Stimulated activated CD4-positive, alpha-beta T cell treated with anti-CD3 and anti-CD28 coated beads, Interleukin-4, amount 100 ng/mL, for 1 hour (primary cell): ENCODE results near the gene ACSF2.
"Not testable (repeated sequence)": the region's sequence is repeated elsewhere in the genome, so short reads cannot be mapped to it uniquely, and the experiment has no call there.

Experiments used
- DNase-seq: peaks from one replicate; pipeline ENCODE4 v3.0.0-alpha.2; 2020

ACSF2 gene, protein sequence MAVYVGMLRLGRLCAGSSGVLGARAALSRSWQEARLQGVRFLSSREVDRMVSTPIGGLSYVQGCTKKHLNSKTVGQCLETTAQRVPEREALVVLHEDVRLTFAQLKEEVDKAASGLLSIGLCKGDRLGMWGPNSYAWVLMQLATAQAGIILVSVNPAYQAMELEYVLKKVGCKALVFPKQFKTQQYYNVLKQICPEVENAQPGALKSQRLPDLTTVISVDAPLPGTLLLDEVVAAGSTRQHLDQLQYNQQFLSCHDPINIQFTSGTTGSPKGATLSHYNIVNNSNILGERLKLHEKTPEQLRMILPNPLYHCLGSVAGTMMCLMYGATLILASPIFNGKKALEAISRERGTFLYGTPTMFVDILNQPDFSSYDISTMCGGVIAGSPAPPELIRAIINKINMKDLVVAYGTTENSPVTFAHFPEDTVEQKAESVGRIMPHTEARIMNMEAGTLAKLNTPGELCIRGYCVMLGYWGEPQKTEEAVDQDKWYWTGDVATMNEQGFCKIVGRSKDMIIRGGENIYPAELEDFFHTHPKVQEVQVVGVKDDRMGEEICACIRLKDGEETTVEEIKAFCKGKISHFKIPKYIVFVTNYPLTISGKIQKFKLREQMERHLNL

DNA sequence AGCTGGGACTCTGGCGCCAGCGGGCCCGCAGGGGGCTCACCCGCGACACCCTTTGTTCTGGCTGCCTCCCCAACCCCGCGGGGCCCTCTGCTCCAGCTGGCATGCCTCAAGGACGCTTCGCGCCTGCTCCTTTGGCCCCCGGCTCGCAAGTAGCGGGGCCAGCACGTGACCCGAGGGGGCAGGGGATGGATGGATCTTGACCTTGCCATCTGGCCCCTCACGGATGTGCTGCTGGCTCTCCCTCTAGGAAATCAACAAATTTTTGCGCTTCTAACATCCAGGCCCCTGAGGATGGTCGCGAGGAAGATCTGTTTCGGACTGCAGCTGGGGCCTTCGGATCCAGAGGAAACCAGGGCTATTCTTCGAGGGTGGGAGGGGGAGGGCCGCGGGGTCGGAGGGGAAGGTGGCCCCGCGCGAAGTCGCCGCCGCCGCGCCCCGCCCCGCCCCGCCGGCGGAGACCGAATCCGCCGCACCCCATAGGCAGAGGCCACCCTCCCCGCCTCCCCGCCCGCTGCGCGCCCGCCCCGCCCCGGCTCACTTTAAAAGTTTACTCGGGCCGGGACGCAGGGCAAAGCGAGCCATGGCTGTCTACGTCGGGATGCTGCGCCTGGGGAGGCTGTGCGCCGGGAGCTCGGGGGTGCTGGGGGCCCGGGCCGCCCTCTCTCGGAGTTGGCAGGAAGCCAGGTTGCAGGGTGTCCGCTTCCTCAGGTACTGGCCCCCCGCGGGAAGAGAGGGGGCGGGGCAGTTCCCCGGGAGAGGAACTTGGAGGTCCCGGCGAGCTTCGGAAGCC is at the start of gene ACSF2:
ACSF2 (plus strand) TSS at position 537 of the 790 bp plus-strand sequence; CDS start at position 581, 44 bp downstream.
- peak; percentile 75 for DNase-seq

DNA sequence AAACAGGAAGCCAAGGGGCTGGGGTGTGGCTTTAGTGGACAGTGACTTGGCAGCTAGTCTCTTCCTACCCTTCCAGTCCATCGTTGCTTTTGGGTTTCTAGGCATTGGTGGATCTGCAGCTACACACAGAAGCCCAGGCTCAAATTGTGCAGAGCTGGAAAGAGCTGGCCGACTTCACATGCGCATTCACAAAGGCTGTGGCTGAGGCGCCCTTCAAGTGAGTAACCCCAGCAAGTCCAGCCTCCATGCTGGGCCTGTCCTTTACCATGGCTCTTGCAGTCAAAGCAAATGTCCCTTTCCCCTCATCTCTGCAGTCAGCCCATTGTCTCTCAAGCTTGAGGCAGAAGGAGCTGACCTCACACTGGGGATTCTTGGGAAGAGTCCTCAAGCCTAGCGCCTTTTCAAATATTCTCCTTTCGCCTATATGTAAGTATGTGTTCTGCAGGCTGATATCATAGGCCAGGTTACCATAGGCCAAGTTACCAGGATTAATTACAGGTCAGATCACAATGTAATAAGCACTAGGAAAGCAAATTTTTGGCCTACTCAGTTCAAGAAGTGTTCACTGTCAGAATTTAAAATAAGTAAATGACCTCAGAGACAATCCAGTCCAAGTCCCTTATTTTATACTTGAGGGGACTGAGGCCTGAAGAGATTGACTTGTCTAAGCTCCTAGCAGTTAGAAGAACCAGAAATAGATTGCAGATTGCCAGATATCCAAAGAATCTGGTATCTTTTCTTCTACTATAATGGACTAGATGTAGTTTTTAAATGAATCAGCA is 46.5 kb upstream of the ACSF2 start:
- no peak for DNase-seq

DNA sequence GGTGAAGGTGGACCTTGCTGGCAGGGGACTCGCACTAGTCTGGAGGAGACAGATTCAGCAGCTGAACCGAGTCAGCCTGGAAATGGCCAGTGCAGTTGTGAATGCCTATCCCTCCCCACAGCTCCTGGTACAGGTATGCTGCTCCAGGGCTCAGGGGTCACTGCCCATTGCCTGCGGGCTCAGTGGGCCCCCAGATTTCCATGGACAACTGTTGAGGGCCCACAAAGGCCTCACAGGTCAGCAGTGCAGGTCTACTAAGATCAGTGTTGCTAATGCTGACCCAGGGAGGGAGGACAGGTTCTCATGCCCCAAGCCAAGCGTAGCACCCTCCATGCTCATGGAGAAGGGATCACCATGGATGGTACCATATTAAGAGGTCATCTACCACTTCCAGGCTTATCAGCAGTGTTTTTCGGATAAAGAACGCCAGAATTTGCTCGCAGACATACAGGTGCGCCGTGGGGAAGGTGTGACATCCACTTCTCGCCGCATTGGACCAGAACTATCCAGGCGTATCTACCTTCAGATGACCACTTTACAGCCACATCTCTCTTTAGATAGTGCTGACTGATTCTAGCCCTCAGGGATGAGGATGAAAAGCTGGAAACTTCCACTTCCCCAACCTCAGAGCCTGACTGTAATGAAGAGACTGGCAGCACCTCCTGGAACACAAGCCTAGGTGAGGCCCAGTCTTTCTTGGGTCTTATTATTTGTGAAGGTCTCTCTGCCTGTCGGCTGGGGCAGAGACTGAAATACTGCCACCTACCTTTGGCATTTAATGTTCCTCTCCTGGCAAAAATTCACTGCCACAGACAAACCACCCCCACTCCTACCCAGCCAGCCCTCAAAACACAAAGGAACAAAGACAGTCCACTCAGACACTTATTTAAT is 45.4 kb upstream of the ACSF2 start:
- no peak for DNase-seq

DNA sequence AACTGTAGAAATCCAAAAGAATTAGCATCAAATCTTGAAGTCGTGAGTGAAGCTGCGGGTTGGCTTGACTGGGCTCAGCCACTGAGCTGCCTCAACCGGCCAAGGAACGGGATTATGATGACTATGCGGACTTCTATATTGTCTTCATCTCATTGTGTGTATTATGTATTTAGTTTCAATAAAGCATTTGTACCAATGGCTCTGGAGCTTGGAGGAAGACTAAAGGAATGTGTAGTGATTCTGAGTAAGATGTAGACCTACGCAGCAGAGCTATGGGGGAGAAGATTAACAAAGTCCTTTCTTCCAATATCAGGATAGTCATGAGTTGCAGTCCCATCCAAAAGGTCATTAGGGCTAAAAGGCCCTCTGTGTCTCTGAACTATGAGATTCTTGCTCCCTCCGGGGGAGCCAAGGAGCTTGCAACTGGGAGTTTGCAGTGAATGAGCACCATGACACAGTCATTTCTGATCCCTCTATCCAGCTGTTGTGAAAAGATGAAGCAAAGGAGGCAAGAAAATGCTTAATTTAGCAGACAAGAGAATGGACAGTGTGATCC is 44.7 kb upstream of the ACSF2 start:
- no peak for DNase-seq

DNA sequence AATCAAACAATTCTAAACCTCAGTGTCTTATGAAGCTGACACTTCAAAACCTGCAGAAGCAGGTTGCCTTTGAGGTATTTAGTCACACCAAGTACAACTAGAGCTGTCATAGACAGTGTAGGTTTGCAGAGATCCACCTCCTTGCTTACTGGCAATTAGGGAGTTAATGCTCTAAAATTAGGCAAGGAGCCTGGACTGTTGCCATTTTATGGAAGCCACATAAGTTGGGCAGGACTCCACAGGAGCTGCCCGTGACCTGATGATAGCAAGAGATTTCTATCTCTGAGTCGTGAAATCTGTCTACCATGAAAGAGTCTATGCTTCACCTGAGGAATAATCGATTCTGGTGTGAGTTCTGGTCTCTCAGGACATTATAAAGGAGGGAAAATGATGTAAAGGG is 44.1 kb upstream of the ACSF2 start:
- no peak for DNase-seq

DNA sequence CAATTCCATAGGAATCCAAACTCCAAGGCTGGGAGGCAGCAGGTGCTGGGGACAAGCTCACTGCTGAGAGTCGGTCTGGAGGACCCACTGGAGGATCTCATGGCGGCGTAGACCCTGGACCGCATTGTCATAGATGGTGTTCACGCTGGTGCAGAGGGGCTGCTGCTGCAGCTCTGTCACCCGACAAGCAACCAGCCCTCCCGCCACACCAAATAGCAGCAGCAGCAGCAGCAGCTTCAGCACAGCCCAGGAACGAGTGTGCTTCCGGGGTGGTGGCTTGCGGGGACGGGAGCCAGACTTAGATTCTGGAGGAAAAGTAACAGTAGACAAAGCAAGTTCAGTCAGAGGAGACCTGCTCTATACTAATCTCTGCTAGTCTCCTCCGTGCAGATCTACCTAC is 43.1 kb upstream of the ACSF2 start:
- DNase-seq = no peak

DNA sequence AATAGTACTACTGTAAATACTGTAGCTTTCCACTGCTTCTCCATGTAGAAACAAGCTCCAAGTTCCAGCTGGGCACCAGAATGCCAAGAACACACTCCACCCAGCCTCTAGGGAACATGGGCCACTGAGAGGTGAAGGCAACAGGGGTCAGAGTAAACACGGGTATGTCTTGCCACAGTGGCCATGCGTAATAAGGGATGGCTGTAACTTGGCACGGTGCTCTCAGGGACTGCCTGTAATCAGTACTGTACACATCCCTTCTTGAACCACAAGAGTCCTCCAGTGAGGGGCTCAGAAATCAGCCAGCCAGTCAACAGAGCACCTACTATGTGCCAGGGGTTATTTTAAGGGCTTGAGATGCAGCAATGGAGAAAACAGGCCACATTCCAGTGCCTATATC is 39.5 kb upstream of the ACSF2 start:
- no peak for DNase-seq

DNA sequence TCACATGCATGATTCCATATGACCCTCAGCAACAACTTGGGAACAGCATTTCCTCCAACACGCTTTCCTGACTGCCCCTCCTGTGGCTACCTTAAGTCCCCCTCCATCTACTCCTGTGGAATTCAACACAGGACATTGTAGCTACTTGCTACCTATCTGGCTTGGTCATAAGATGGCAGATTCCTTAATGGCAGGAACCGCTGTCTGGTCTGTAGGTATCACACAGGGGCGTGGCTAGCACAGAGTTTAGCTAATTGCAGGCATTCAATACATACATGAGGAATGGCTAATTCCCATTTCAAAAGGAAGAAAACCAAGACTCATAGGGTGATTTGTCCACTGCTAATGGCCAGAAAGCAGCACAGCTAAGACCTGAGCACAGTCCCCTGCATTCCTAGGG is 37.3 kb upstream of the ACSF2 start:
- no peak for DNase-seq

DNA sequence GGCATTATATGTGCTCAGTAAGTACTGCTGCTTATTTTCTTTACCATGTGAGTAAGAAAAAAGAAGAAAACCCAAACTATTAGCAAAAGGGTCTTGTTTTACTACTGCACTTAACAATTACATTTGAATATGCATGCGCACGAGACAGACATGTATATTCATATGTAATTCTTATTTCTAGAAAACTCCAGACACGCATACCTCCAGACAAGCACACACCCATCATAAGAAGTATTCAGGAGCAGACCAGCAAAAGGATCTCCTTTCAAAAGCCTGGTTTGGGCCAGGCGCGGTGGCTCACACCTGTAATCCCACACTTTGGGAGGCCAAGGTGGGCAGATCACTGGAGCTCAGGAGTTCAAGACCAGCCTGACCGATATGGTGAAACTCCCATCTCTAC is 36.5 kb upstream of the ACSF2 start:
- DNase-seq = no peak

DNA sequence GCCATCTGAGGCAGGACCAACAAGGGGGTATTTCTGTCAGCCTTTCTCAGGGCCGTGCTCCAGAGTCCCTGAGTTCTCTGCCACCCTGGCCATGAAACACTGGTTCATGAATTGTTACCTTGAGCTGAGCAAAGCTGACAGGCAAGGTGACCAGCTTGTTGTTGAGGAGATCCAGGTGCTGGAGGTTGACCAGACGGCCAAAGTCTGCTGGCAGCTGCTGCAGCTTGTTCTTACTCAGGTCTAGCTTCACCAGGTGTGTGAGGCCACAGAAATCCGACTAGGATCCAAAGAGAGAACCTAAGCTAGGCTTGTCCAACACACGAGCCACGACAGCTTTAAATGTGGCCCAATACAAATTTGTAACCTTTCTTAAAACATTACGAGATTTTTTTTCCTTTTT is 33.4 kb upstream of the ACSF2 start:
- DNase-seq = no peak

DNA sequence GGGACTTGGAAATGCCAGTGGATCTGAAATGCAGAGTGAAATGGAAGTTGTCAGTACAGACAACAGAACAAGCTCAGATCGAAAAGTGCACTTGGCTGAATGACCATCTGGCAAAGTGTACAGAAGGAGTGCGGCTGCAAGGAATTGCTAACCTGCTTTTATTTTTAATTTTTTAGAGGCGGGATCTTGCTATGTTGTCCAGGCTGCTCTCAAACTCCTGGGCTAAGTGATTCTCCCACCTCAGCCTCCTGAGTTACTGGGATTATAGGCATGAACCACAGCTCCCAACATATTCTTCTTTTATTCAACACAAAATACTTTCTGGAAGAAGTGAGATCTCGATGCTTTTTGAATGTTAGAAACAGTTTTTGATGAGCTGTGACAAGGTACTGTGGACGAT is 32.3 kb upstream of the ACSF2 start:
- no peak for DNase-seq

DNA sequence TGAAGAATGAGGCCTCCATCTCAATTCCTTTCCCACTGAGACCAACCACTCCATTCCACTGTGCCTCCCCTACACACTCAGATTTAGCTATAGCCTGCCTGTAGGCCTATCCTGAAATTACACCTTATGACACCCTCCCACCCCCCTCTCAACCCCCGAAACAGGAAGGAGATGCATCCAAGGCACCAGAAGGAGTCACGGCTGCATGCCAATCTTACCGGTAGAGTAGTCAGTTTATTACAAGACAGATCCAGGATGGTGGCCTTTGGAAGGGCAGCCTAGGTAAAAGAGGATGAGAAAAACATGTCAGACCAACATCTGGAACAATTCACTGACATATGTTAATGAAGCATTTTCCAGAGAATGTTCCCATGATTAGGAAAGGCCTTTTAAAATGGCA is 31.3 kb upstream of the ACSF2 start:
- no peak for DNase-seq

DNA sequence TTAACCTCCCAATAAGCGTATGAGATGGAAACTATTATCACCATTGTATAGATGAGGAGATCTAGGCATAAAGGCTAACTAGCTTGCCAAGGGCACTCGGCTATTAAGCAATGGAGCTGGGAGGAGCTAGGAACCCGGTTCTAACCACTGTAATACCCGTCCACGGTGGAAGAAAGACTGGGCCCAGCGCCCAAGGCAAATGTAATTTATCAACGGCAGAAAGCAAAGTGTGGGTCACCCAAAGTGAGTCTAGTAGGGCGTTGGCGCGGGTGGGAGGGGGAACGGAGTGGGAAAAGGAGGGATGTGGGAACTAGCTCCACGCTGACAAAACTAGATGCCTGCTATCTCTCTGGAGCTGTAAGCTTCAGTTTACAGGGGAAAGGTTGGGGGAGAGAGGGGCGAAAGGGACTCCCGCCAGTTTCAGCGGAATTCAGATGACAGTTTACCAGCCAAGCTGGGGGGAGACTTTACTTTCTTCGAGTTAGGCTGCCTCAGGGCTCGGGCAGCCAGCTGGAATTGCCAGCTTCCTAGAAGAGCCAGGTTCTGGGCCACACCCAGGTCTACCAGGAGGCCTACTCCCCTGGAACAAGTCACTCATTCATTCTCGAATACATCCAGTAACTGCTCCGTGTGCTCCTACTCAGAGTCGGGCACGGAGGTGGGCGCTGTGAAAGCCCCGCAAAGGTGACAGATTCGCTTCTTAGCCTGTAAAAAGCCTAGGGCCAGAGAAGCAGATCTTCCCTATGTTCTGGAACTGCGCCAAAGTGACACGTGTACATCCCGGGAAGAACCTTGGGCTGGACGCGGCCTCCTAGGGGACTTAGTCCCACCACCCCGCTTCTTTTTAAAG is 29.5 kb upstream of the ACSF2 start:
- peak; percentile 28 for DNase-seq

DNA sequence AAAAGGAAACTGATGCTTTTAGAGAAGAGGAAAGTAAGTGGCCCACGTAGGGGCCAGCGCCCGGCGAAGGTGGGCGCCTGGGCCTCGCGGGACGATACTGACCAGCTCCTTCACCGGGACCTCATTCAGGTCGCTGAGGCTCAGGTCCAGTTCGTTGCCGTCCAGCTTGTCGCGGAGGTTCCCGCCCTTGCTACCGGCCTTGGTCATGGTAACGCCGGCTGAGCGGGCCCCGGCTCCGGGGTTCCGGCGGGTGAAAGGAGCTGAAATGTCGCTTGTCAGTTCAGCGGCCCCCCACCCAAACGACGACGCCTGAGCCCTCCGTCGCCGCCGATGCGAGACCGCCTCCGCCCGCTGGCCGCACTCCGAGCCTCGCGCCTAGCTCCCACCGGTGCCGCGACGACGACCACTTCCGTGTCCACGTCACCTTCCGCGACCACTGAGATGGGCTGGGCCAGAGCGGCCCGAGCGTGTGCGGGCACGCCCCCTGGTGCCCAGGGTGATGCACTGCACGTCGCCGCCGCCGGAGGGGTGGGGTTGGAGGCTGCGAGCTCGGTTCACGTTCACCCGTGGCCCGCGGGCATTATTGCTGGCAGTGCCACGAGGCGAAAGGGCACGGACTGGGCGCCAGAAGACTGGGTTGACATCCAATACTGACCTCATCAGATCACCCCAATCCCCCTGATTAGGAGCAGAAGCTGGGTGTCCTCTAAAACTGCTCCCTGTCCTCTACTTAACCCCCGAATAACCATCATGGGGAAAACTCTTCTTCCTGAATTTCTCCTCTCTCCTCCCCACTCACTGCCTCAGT is 28.7 kb upstream of the ACSF2 start, which contains the start of gene LRRC59:
LRRC59 (minus strand) TSS at position 413 of the 808 bp plus-strand sequence; CDS start at position 207, 206 bp downstream.
- DNase-seq = peak; percentile 92

DNA sequence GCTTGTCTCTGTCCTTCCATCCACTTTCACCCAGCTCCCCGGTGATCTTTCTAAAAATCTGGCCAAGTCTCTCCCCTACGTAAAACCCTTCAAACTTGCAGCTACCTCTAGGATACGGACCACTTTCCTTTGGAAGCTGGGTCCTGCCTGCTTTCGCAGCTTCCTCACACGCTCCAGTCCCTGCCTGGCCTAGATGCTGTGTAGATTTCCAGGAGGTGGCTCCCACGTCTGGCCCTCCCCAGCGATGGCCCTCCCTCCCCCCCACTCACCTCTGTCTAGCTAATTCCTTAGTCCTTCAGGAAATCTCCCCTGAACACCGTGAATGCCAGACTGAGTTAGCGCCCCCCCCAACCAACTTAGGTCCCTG is 28.1 kb upstream of the ACSF2 start:
- DNase-seq = no peak

DNA sequence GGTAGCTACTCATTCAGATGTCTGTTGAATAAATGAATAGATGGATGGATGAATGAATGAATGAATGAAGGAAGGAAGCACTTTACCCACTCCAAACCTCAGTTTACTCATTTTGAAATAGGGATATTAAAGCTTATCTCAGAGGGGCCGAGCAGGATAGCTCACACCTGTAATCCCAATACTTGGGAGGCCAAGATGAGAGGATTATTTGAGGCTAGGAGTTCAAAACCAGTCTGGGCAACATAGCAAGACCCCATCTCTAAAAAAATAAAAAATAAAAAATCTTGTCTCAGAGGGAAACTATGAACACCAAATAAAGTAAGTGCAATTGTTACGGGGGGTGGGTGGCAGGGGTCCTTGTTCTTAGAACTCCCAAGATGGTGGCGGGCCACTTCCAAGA is 27.3 kb upstream of the ACSF2 start:
- DNase-seq = not testable (repeated sequence)

DNA sequence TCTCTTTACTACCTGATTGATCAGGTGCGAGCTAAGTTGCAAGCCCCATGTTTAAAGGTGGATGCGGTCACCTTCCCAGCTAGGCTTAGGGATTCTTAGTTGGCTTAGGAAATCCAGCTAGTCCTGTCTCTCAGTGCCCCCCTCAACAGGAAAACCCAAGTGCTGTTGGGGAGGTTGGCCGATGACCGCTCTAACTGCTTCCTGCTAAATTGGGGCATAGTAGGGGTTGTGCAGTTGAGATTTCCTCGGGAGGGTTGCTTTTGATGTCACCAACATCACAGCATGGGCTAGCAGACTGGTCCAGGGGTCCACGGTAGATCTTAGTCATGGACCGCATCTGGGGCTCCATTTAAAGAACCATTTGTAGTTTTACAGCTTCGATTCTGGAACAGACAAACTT is 26.4 kb upstream of the ACSF2 start:
- not testable (repeated sequence) for DNase-seq

DNA sequence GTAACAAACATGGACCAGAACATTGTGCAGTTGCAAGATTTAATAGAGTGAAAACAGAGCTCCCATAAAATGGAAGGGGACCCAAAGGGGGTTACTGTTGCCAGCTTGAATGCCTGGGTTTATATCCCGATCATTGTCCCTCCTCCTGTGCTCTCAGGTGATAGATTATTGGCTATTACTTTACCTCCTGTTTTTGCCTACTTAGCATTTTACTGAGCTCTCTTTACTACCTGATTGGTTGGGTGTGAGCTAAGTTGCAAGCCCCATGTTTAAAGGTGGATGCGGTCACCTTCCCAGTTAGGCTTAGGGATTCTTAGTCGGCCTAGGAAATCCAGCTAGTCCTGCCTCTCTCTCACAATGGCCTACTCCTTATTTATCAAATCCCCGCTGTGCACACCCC is 20.7 kb upstream of the ACSF2 start:
- DNase-seq = not testable (repeated sequence)

DNA sequence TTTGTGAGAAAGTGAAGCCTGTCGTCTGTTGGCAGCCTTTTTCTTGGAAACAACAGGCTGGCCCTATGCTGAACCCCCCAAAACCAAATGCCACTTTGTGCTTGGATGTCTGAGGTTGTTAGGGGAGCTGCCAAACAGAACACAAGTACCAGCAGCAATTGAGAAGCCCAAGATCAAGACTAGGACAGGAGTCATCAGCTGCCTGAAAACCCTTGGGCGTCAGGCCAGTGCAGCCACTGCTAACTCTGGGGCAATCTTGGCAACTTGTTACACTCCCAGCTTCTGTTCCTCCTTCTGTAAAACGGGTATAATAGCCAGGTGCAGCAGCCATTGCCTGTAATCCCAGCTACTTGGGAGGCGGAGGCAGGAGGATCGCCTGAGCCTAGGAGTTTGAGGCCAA is 19.4 kb upstream of the ACSF2 start:
- no peak for DNase-seq

DNA sequence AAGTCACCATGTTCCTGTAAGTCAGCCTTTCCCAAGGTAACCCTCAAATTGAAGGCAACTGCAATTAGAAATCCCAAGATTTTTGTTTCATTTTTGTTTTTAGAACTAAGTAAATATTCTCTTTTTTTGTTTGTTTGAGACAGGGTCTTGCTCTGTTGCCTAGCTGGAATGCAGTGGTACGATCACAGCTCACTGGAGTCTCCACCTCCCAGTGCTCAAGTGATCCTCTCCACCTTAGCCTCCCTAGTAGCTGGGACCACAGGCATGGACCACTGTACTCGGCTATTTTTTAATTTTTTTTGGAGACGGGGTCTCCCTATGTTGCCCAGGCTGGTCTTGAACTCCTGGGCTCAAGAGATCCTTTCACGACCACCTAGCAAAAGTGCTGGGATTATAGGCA is 18.1 kb upstream of the ACSF2 start:
- DNase-seq = no peak
